ENCODE results near the gene BRD3.

DNA sequence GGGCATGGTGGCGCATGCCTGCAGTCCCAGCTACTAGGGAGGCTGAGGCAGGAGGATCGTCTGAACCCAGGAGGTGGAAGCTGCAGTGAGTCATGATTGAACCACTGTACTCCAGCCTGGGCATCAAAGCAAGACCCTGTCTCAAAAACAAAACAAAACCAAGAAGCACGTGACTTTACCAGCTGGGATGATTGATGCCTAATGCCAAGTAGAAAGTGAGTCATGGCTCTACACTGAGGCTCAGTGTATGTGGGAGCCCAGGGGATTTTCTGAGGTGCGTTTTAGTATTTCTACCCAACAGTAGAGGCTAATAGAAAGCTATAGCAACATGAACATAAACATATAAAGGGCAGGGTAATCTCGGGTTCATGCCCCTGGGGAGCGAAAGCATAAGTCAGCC, 56.4 kb downstream of the BRD3 start:
- TF ChIP-seq POLR2A (IDR thresholded peaks at IDR 0.05) = no peak
- TF ChIP-seq, protein P1, sequence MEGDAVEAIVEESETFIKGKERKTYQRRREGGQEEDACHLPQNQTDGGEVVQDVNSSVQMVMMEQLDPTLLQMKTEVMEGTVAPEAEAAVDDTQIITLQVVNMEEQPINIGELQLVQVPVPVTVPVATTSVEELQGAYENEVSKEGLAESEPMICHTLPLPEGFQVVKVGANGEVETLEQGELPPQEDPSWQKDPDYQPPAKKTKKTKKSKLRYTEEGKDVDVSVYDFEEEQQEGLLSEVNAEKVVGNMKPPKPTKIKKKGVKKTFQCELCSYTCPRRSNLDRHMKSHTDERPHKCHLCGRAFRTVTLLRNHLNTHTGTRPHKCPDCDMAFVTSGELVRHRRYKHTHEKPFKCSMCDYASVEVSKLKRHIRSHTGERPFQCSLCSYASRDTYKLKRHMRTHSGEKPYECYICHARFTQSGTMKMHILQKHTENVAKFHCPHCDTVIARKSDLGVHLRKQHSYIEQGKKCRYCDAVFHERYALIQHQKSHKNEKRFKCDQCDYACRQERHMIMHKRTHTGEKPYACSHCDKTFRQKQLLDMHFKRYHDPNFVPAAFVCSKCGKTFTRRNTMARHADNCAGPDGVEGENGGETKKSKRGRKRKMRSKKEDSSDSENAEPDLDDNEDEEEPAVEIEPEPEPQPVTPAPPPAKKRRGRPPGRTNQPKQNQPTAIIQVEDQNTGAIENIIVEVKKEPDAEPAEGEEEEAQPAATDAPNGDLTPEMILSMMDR (IDR thresholded peaks at IDR 0.05) = no peak
- TF ChIP-seq POLR2AphosphoS5 (IDR thresholded peaks at IDR 0.05) = no peak
- no peak for TF ChIP-seq EP300 (IDR thresholded peaks at IDR 0.05)
